OCI-LY3 (cell line): ENCODE results near the gene USP1.

ENCODE experiments used
- CTCF ChIP-seq: fragments of 200-600, 300-600 bp; sonication (generic); IDR thresholded peaks from 2 replicates; pipeline ENCODE4 v1.5.1; 2014; ENCODE audit warnings: antibody characterized with exemption, low read length, low read depth
- EZH2phosphoT487 ChIP-seq: fragments of 200-600 bp; shearing (Covaris generic); IDR thresholded peaks from 2 replicates; pipeline ENCODE4 v1.6.1; 2018; ENCODE audit warnings: antibody characterized with exemption, mixed run types, low read depth

- TF ChIP-seq CTCF (no peak), EZH2phosphoT487 (no peak)
These were observed 31.6 kb upstream of the USP1 start for GRCh38 chr1:62405247-62405646.
